SK-N-SH treated with all-trans-retinoic acid at 6 μM for 48 hours (cell line): Measurements from ENCODE around the gene CFAP74.

Experiments
- ATAC-seq: fragments of 200-7000 bp; cut with Tn5 transposase; 3 replicates; pipeline ENCODE4 v1.9.1; 2020; ENCODE audit warnings: mild to moderate bottlenecking, moderate library complexity
- ARNTL ChIP-seq: fragments of 450-650 bp; formaldehyde crosslinking; IDR thresholded peaks from 2 replicates; pipeline ENCODE4 v1.5.0; 2020; ENCODE audit warnings: low read depth, mild to moderate bottlenecking, moderate library complexity, borderline replicate concordance
- BACH2 ChIP-seq: fragments of 250-450 bp; sonication (Bioruptor Pico); IDR thresholded peaks from 2 replicates; pipeline ENCODE4 v1.9.0; 2021; ENCODE audit warnings: mild to moderate bottlenecking, borderline replicate concordance
- CREB5 ChIP-seq: fragments of 250-450 bp; sonication (Bioruptor Pico); IDR thresholded peaks from 2 replicates; pipeline ENCODE4 v1.5.1; 2020; ENCODE audit warnings: low read depth, mild to moderate bottlenecking, moderate library complexity
- CSDC2 ChIP-seq: fragments of 250-450 bp; sonication (Bioruptor Pico); IDR thresholded peaks from 2 replicates; pipeline ENCODE4 v1.5.0; 2020; ENCODE audit warnings: mild to moderate bottlenecking, moderate library complexity
- CSRNP3 ChIP-seq: fragments of 250-450 bp; sonication (Bioruptor Pico); IDR thresholded peaks from 2 replicates; pipeline ENCODE4 v1.5.1; 2021; ENCODE audit warnings: mild to moderate bottlenecking, moderate library complexity
- ESRRG ChIP-seq: fragments of 250-450 bp; sonication (Bioruptor Pico); IDR thresholded peaks from 2 replicates; pipeline ENCODE4 v1.6.1; 2021; ENCODE audit warnings: mild to moderate bottlenecking
- ISL1 ChIP-seq: fragments of 250-450 bp; sonication (Bioruptor Pico); IDR thresholded peaks from 2 replicates; pipeline ENCODE4 v2.1.2; 2022; ENCODE audit warnings: mild to moderate bottlenecking, moderate library complexity
- PATZ1 ChIP-seq: fragments of 250-450 bp; sonication (Bioruptor Pico); IDR thresholded peaks from 2 replicates; pipeline ENCODE4 v1.8.0; 2020; ENCODE audit warnings: mild to moderate bottlenecking, moderate library complexity, borderline replicate concordance
- POU6F1 ChIP-seq: fragments of 250-450 bp; sonication (Bioruptor Pico); IDR thresholded peaks from 2 replicates; pipeline ENCODE4 v1.8.0; 2021; ENCODE audit warnings: low read depth, mild to moderate bottlenecking, moderate library complexity, borderline replicate concordance
- PPARA ChIP-seq: fragments of 250-450 bp; sonication (Bioruptor Pico); IDR thresholded peaks from 2 replicates; pipeline ENCODE4 v1.5.0; 2020; ENCODE audit warnings: mild to moderate bottlenecking, borderline replicate concordance
- RARB ChIP-seq: fragments of 250-450 bp; sonication (Bioruptor Pico); IDR thresholded peaks from 2 replicates; pipeline ENCODE4 v1.8.0; 2021; ENCODE audit warnings: mild to moderate bottlenecking, moderate library complexity
- SNAI2 ChIP-seq: fragments of 250-450 bp; sonication (Bioruptor Pico); IDR thresholded peaks from 2 replicates; pipeline ENCODE4 v1.5.0; 2020; ENCODE audit warnings: mild to moderate bottlenecking, moderate library complexity
- TCF4 ChIP-seq: fragments of 250-450 bp; sonication (Bioruptor Pico); IDR thresholded peaks from 2 replicates; pipeline ENCODE4 v1.8.0; 2021; ENCODE audit warnings: mild to moderate bottlenecking, moderate library complexity, borderline replicate concordance
- TOX ChIP-seq: fragments of 250-450 bp; sonication (Bioruptor Pico); IDR thresholded peaks from 2 replicates; pipeline ENCODE4 v1.8.0; 2021; ENCODE audit warnings: mild to moderate bottlenecking, moderate library complexity, borderline replicate concordance
- TSHZ2 ChIP-seq: fragments of 250-450 bp; sonication (Bioruptor Pico); IDR thresholded peaks from 2 replicates; pipeline ENCODE4 v1.5.0; 2020; ENCODE audit warnings: mild to moderate bottlenecking, moderate library complexity
- ZC3H10 ChIP-seq: fragments of 250-450 bp; sonication (Bioruptor Pico); IDR thresholded peaks from 2 replicates; pipeline ENCODE4 v1.5.1; 2021; ENCODE audit warnings: mild to moderate bottlenecking, moderate library complexity
- ZFP3 ChIP-seq: fragments of 250-450 bp; sonication (Bioruptor Pico); IDR thresholded peaks from 2 replicates; pipeline ENCODE4 v1.5.0; 2020; ENCODE audit warnings: mild to moderate bottlenecking, moderate library complexity
- ZFP30 ChIP-seq: fragments of 450-650 bp; formaldehyde crosslinking; IDR thresholded peaks from 2 replicates; pipeline ENCODE4 v1.5.0; 2022; ENCODE audit warnings: mild to moderate bottlenecking, moderate library complexity
- ZNF565 ChIP-seq: fragments of 450-650 bp; formaldehyde crosslinking; conservative IDR thresholded peaks from 2 replicates; pipeline ENCODE4 v1.5.0; 2020; ENCODE audit warnings: low read depth, mild to moderate bottlenecking, moderate library complexity
- ZNF8 ChIP-seq: fragments of 450-650 bp; formaldehyde crosslinking; IDR thresholded peaks from 2 replicates; pipeline ENCODE4 v1.5.0; 2020; ENCODE audit warnings: mild to moderate bottlenecking, moderate library complexity

Gene CFAP74

GRCh38 chr1:1924849-1925248 is 78.7 kb downstream of the CFAP74 start (continued):
- TF ChIP-seq CSRNP3 (CRISPR knock-in tag) (no peak), ZFP30 (CRISPR knock-in tag) (no peak), ARNTL (CRISPR knock-in tag) (no peak), ISL1 (CRISPR knock-in tag) (no peak), BACH2 (no peak), ZNF565 (CRISPR knock-in tag) (no peak)

- TF ChIP-seq SNAI2 (CRISPR knock-in tag) (no peak), ZNF8 (CRISPR knock-in tag) (no peak), TOX (CRISPR knock-in tag) (no peak), CSRNP3 (CRISPR knock-in tag) (no peak), PATZ1 (CRISPR knock-in tag) (no peak), CREB5 (CRISPR knock-in tag) (no peak), ZC3H10 (CRISPR knock-in tag) (no peak), BACH2 (no peak), TCF4 (CRISPR knock-in tag) (no peak), ZFP30 (CRISPR knock-in tag) (no peak), CSDC2 (CRISPR knock-in tag) (no peak), ZFP3 (CRISPR knock-in tag) (no peak), ISL1 (CRISPR knock-in tag) (no peak), RARB (CRISPR knock-in tag) (no peak), ESRRG (CRISPR knock-in tag) (no peak), POU6F1 (CRISPR knock-in tag) (no peak), ZNF565 (CRISPR knock-in tag) (no peak), TSHZ2 (no peak), ARNTL (CRISPR knock-in tag) (no peak), PPARA (no peak)
- ATAC-seq: no peak
Measured at GRCh38 chr1:1924386-1924785, 79.2 kb downstream of the CFAP74 start.
